HUES64 (cell line): ENCODE measurements around the gene PHF13.
"Not testable (repeated sequence)": the region's sequence is repeated elsewhere in the genome, so short reads cannot be mapped to it uniquely, and the experiment has no call there.

Experiments
- H3K27ac ChIP-seq: 2 replicates; pipeline ENCODE4 v1.7.0; 2013; ENCODE audit warnings: low read depth, low read length, inconsistent platforms
- H3K27me3 ChIP-seq: 2 replicates; pipeline ENCODE4 v1.6.1; 2013; ENCODE audit warnings: mild to moderate bottlenecking, low read length; ENCODE audit not compliant: insufficient read depth
- H3K36me3 ChIP-seq: 2 replicates; pipeline ENCODE4 v1.6.1; 2013; ENCODE audit warnings: mild to moderate bottlenecking, low read length; ENCODE audit not compliant: insufficient read depth
- H3K4me1 ChIP-seq: 2 replicates; pipeline ENCODE4 v1.6.1; 2013; ENCODE audit warnings: mild to moderate bottlenecking, low read length, moderate library complexity; ENCODE audit not compliant: insufficient read depth
- H3K4me3 ChIP-seq: 2 replicates; pipeline ENCODE4 v1.5.1; 2013; ENCODE audit warnings: mild to moderate bottlenecking, low read length, moderate library complexity
- H3K9ac ChIP-seq: 2 replicates; pipeline ENCODE4 v1.6.1; 2013; ENCODE audit warnings: mild to moderate bottlenecking, low read depth, low read length
- H3K9me3 ChIP-seq: 2 replicates; pipeline ENCODE4 v1.6.1; 2013; ENCODE audit warnings: low read depth, low read length; ENCODE audit not compliant: insufficient read depth
- WGBS: fragments of 150-250, 120-280 bp; methylation state at CpG from one replicate; pipeline ENCODE4 v1.1.7; 2013; ENCODE audit warnings: missing lambda C conversion rate; 5-methylcytosine and 5-hydroxymethylcytosine counted together

Gene PHF13

GRCh38 chr1:6653436-6654290 is 40.1 kb downstream of the PHF13 start:
- Histone ChIP-seq H3K9ac (no peak overlapping the region), H3K9me3 (no peaks in the 10 kb centered on the region), H3K36me3 (peaks cover 60% of the 10 kb centered on the region), H3K27ac (no peak overlapping the region), H3K27me3 (no peaks in the 10 kb centered on the region), H3K4me3 (no peak overlapping the region), H3K4me1 (no peaks in the 10 kb centered on the region)
- WGBS = 95% methylated on average over 23 of the region's 23 CpGs

DNA sequence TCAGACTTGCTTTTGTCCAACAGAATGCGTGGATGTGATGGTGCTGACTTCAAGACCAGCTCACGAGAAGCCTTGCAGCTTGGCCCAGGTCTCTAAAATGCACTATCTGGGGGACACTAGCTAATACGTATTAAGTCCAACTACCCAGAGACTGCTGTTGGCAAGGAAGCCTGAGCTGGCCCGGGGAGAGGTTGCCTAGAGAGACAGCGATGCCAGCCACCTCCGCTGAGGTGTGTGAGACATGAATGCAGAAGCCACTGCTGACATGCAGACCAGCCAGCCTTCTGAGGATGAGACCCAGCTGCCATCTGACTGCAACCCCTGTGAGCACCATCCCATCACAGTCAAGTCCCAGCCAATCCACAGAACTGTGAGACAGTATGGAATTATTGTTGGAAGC is 43.6 kb downstream of the PHF13 start:
- Histone ChIP-seq H3K36me3 (peaks cover 46% of the 10 kb centered on the region), H3K9me3 (no peaks in the 10 kb centered on the region), H3K27ac (no peak overlapping the region), H3K27me3 (no peaks in the 10 kb centered on the region), H3K9ac (no peak overlapping the region), H3K4me3 (no peak overlapping the region), H3K4me1 (no peaks in the 10 kb centered on the region)
- 94% methylated on average over 6 of the region's 6 CpGs for WGBS

DNA sequence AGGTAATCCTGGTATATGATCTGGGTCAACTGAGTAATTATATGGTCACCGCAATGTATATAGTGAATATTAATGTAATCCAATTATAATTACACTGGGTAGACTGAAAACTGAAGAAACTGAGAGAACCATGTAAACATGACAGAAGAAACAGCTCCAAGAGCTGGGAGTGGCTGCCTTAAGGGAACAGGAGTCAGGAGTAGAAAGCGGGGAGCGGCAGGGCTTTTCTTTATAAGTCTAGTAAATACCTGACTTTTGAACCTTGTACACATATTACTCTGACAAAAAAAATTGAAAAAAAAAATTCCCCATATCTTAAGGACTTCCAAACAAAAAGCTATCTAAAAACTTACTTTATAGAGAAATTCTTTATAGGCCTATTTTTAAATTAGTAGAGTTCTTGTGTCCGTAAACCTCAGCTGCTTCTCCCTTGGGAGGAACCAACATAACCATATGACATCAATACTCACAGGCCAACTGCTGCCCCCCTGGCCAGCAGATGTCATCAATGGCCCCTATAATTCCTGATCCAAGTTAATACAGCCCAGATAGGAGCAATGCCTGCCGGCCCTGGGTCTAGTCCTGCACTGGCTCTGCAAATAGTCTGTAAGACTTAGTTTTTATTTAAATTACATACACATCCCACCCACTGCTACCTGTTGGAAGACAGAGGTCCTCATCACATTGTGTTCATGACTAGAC is 45.0 kb downstream of the PHF13 start:
- Histone ChIP-seq H3K4me1 (no peaks in the 10 kb centered on the region), H3K27me3 (no peaks in the 10 kb centered on the region), H3K4me3 (no peak overlapping the region), H3K27ac (no peak overlapping the region), H3K36me3 (peaks cover 43% of the 10 kb centered on the region), H3K9ac (no peak overlapping the region), H3K9me3 (no peaks in the 10 kb centered on the region)
- WGBS = 90% methylated on average over 4 of the region's 5 CpGs

DNA sequence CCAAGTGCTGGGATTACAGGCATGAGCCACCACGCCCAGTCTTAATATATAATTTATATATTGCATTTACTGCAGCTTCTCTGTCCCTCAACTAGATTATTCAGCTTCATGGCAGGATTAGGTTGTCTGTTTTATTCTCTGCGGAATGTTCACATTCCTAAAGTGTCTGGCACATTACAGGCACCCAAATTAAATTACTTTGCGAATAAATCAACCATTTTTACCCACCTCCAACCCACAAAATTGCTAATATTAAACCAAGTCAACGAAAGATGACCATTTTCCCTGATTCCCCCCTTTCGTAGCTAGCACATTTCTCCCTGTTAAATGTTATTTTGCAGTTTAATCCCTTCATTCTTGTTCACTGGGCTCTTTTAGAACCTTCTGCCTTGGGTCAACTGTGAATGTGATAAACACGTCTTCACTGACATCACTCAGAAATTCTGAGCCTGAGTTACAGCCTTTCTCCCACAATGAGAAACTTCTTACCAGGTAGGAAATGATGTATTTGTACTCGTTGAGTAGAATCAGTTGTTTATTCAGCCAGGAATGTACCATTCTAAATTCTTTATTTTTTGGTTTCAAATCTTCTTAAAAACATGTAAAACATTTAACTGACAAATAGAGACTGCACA is 47.0 kb downstream of the PHF13 start:
- Histone ChIP-seq H3K4me1 (no peaks in the 10 kb centered on the region), H3K36me3 (peaks cover 45% of the 10 kb centered on the region), H3K27me3 (no peaks in the 10 kb centered on the region), H3K9ac (no peak overlapping the region), H3K27ac (no peak overlapping the region), H3K9me3 (no peaks in the 10 kb centered on the region), H3K4me3 (no peak overlapping the region)
- 95% methylated on average over 5 of the region's 7 CpGs for WGBS

DNA sequence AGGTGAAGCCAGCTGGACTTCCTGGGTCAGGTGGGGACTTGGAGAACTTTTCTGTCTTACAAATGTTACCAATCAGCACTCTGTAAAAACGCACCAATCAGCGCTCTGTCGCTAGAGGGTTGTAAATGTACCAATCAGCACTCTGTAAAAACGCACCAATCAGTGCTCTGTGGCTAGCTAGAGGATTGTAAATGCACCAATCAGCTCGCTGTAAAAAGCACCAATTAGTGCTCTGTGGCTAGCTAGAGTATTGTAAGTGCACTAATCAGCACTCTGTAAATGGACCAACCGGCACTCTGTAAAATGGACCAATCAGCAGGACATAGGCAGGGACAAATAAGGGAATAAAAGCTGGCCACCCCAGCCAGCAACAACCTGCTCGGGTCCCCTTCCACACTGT is 48.9 kb downstream of the PHF13 start:
- H3K9ac ChIP-seq, H3K4me3 ChIP-seq, H3K4me1 ChIP-seq, H3K27ac ChIP-seq, H3K9me3 ChIP-seq, H3K27me3 ChIP-seq: not testable (repeated sequence)
- H3K36me3 ChIP-seq = peaks cover 61% of the 10 kb centered on the region
- WGBS = 96% methylated on average over 7 of the region's 7 CpGs

DNA sequence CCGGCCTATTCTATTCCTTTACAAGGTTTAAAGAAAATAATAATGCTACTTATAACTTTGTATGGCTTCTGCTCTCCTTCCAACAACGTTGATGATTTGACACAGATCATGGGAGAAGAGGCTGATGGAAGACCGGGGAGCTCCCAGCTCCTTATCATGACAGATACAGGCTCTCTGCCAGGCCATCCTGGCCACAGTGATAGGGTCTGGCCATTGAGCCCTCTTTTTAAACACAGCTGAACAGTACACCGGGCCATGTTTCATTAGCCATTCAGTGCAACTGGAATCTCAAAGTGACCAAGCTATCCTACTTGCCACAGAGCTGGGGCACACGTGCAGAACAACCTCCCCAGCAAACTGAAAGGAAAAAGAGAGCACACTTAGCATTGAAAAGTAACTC is 53.2 kb downstream of the PHF13 start:
- H3K9me3 ChIP-seq = no peaks in the 10 kb centered on the region
- H3K27me3 ChIP-seq = no peaks in the 10 kb centered on the region
- WGBS = 91% methylated on average over 4 of the region's 5 CpGs
- H3K27ac ChIP-seq = no peak overlapping the region
- H3K4me1 ChIP-seq = no peaks in the 10 kb centered on the region
- H3K36me3 ChIP-seq = peaks cover 66% of the 10 kb centered on the region
- no peak overlapping the region for H3K4me3 ChIP-seq
- H3K9ac ChIP-seq = no peak overlapping the region

DNA sequence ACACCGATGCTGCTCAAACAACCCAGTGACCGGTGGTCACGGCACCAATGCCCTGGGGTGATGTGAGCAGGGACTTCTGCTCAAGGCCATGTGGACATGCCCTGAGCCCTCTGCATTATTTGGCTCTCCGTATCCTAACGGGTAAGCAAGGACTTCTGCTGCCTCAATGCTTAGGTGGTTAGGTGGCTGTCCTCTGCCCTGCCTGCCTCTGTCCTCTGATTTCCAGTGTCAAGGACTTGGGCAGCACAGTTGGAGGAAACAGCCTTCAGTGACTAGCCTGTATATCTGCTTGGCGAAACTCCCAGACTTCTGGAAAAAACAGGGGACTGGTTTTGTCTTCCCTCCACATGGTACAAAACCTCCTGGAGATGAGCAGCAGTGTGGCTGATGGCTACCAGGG is 53.6 kb downstream of the PHF13 start:
- WGBS = 95% methylated on average over 6 of the region's 6 CpGs
- Histone ChIP-seq H3K36me3 (peaks cover 69% of the 10 kb centered on the region), H3K27ac (no peak overlapping the region), H3K9ac (no peak overlapping the region), H3K27me3 (no peaks in the 10 kb centered on the region), H3K4me1 (no peaks in the 10 kb centered on the region), H3K9me3 (no peaks in the 10 kb centered on the region), H3K4me3 (no peak overlapping the region)

- WGBS = 95% methylated on average over 9 of the region's 9 CpGs
- H3K9me3 ChIP-seq = no peaks in the 10 kb centered on the region
Observed at GRCh38 chr1:6668503-6668902, 55.0 kb downstream of the PHF13 start.

GRCh38 chr1:6672558-6672957 is 59.0 kb downstream of the PHF13 start:
- H3K9me3 ChIP-seq = no peaks in the 10 kb centered on the region
- WGBS = 95% methylated on average over 2 of the region's 2 CpGs
- H3K4me1 ChIP-seq = no peaks in the 10 kb centered on the region
- H3K4me3 ChIP-seq = no peak overlapping the region
- no peak overlapping the region for H3K9ac ChIP-seq
- H3K27ac ChIP-seq = no peak overlapping the region
- H3K36me3 ChIP-seq = peaks cover 70% of the 10 kb centered on the region
- H3K27me3 ChIP-seq = no peaks in the 10 kb centered on the region

More at GRCh38 chr1:6668503-6668902, 55.0 kb downstream of the PHF13 start:
- H3K9ac ChIP-seq = no peak overlapping the region
- H3K4me1 ChIP-seq = no peaks in the 10 kb centered on the region
- no peak overlapping the region for H3K27ac ChIP-seq
- no peak overlapping the region for H3K4me3 ChIP-seq
- H3K36me3 ChIP-seq = peaks cover 69% of the 10 kb centered on the region
- H3K27me3 ChIP-seq = no peaks in the 10 kb centered on the region
